GM19025 (cell line): ENCODE results near the gene PAIP1.
"Not testable (repeated sequence)": the region's sequence is repeated elsewhere in the genome, so short reads cannot be mapped to it uniquely, and the experiment has no call there.

Source experiments
- ATAC-seq: cut with Tn5 transposase; IDR thresholded peaks from one replicate; pipeline ENCODE4 v1.9.1; 2021; ENCODE audit warnings: mild to moderate bottlenecking, low read depth, moderate library complexity; ENCODE audit not compliant: unreplicated experiment

The PAIP1 gene

GRCh38 chr5:43571237-43571636 is 14.4 kb upstream of the PAIP1 start:
- no peak for ATAC-seq

- ATAC-seq, result no peak
Observed at GRCh38 chr5:43570450-43571158, 13.7 kb upstream of the PAIP1 start.

DNA sequence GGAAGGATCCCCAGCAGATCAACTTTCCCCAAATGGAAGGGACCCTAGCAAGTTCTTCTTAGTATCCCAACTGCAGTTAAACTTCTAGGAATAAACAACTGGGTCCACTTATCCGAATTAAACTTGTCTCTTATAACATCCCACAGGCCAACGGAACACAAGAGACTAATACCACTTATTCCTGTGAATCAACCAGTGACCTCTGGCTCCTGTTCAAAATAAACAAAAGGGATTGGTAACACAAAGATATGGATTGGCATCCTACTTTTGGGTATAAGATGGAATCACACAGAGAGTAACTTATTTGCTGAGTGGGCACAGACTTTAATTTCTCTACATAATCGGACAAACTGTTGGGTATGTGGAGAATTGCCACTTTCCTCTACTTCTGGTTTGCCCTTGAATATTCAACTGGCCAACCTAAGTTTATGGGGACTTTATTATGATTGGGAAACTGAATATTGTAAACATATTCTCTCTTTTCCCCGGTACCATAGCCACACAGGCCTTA is 12.4 kb upstream of the PAIP1 start:
- ATAC-seq, result no peak

- ATAC-seq, result peak; percentile 57
Observed at GRCh38 chr5:43567967-43568366, 11.1 kb upstream of the PAIP1 start.

GRCh38 chr5:43565043-43565442 is 8.2 kb upstream of the PAIP1 start:
- no peak for ATAC-seq

- no peak for ATAC-seq
Observed at GRCh38 chr5:43564289-43564850, 7.5 kb upstream of the PAIP1 start.

- no peak for ATAC-seq
Observed at GRCh38 chr5:43563321-43563720, 6.4 kb upstream of the PAIP1 start.

GRCh38 chr5:43561356-43561755 is 4.5 kb upstream of the PAIP1 start:
- ATAC-seq, result no peak

DNA sequence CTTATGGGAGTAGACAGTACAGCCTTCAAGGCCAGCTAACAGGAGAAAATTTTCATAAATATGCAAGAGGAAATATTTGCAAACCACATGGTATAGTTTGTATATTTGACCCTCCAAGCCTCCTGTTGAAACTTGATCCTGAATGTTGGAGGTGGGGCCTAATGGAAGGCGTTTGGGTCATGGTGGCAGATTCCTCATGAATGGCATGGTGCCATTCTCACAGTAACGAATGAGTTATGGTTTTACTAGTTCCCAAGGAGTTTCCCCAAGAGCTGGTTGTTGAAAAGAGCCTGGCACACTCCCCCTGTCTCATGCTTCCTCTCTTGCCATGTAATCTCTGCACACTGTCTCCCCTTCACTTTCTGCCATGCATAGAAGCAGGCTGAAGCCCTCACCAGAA is 3.3 kb upstream of the PAIP1 start:
- ATAC-seq, result no peak

DNA sequence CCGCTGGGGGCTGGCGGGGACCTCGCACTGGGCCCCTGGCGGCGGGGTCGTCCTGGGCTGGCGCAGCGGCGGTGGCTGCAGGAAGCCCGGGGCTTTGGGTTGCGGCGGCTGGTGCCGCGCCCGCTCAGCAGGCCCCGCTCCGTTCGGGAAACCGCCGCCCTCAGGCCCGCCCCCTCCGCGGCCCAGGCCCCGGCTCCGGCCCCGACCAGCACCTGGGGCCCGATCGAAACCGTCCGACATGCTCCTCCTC is 345 bp downstream of the PAIP1 start:
- peak; percentile 89 for ATAC-seq

- no peak for ATAC-seq
Observed at GRCh38 chr5:43555895-43556606, 826 bp downstream of the PAIP1 start.

DNA sequence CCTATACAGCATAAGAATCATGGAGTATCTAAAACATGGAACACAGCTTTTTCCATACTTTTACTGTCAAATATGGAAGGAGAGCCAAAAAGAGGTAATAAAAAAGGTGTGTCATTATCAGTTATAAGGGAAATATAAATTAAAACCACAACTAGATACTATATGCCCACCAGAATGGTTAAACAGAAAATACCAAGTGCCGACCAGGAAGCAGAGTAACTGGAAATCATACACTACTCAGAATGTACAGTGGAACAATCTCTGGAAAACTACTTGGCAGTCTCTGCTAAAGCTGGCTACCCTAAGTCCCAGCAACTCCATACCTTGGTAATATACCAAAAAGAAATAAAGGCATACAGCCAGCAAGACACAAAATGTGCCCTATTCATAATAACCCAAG is 2.4 kb downstream of the PAIP1 start:
- ATAC-seq, result no peak

DNA sequence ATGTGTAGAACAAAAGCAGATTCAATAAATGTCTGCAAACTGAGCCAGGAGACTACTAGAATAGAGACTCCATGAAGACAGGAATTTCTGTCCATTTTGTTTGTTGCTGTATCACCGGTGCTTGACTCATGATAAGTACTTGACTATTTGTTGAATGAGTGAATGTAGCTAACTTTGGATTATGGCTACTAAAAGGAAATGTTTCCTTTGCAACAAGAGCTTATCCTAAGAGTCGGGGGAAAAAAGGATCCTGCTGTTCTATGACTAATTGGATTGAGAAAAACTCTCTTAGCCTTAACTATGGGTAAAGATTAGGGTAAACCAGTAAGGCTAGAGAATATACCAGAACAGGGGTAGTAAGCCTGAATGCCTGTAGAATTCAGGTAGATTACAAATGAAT is 3.5 kb downstream of the PAIP1 start:
- ATAC-seq, result no peak

GRCh38 chr5:43551731-43552130 is 5.1 kb downstream of the PAIP1 start:
- no peak for ATAC-seq

GRCh38 chr5:43549272-43549671 is 7.6 kb downstream of the PAIP1 start:
- not testable (repeated sequence) for ATAC-seq

DNA sequence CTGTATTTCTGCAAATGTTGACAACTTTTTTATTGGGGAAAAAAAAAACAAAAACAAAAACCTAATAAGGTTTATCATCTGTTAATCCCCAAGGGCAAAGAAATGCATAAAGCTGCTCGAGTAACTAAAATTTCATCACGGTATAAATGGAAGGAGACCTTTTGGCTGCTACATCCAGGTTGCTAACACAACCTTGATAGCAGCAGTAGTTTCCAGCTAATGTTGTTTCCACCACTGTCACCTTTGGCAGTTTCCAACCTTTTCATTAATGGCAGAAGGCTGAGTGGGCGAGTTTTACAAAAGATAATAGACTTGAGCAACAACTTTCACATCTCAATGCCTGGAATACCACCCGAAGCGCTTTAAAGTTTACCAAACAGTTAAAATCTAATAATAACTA is 8.5 kb downstream of the PAIP1 start:
- no peak for ATAC-seq

DNA sequence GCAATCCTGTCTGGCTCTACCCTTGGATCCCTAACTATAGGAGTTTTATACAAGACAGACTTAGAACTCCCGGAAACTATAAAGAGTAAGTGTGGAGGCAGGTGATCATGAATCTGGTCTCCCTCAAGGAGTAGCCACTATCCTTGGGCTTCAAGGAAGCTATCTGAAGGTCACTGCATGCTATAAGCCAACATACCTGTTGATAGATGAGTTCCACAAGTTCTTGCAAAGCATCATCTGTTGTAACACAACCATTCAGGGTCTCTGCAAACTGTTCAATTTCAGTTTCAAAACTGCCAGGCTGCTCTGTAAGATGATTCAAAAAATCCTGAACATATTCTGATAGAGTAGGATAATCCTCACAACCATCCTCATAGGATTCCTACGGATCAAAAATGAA is 9.3 kb downstream of the PAIP1 start:
- ATAC-seq, result no peak

DNA sequence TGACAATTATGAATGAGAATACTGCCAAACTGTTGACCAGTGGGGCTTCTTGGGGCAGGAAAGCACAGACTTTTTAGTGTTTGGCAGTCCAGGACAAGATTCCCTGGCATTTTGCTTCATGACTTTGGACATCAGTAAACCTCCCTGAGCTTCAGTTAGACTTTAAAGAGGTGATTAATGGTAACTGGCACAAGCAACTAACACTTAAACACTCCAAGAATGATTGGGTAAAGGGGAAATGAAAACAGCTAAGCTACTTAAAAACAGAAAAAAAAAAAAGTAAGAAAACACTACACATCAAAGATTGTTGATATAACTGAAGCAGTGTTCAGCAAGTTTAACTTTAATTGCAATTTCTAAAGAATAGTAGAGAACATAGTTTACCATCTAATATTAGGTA is 13.4 kb downstream of the PAIP1 start:
- ATAC-seq, result no peak

DNA sequence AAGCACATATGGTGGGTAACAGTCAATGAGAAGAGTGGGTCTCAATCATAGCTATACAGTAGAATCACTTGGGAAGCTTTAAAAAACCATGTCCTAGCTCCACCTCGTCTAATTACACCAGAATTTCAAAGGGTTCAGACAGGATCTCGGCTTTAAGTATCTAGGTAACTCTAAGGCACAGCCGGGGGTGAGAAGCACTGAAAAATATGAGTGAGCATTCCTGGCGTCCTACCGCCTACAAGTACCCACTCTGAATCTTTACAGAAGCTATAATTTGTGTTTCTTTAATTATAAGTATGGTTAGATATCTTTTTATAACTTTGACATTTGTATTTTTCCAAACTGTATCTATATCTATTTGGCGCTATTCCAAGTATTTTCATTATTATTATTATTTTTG is 16.1 kb downstream of the PAIP1 start:
- ATAC-seq, result no peak

- no peak for ATAC-seq
Observed at GRCh38 chr5:43536972-43537371, 19.9 kb downstream of the PAIP1 start.

GRCh38 chr5:43533646-43534045 is 23.2 kb downstream of the PAIP1 start:
- no peak for ATAC-seq

DNA sequence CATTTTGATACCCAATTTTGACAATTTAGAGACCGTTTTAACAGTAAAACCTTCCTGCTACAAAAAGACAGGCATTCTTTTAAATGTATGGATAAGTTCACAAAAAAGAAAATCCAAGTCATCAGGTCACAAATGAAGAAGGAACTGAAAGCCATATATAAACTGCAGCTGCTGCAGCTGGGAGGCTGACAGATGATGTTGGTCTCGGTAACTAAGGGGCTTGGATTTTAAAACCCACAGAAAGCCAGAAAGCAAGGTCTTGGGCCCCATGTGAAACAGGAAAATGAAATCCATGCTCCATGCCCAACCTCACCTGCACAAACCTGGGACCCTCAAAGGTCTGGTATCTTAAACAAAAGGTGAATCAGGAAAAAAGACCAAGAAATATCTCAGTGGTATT is 26.2 kb downstream of the PAIP1 start:
- no peak for ATAC-seq
